MCF 10A (cell line): ENCODE data around the gene CYB561D2. TPM values are rescaled to one million over a fixed set of nuclear protein-coding genes. Genes with fewer than 3 reads are reported as not detected.

ENCODE experiments used
- BruUV-seq: library from RNA; stranded (reverse); fragments of 400-500 nt; replicated peaks from 2 replicates; lab custom pipeline; 2021; lab: Mats Ljungman, UMichigan
- CTCF ChIA-PET: fragments of 300-600 bp; sonication (Branson Sonifier 250); formaldehyde crosslinking; extraction: SDS; loops from one replicate; lab custom pipeline; 2021; ENCODE audit warnings: antibody characterized with exemption, inconsistent platforms; lab: Yijun Ruan, JAX
- POLR2A ChIA-PET: fragments of 300-600, 350-650 bp; sonication (Branson Sonifier 250); formaldehyde crosslinking; extraction: SDS; loops from one replicate; lab custom pipeline; 2020; ENCODE audit warnings: antibody characterized with exemption, inconsistent platforms; lab: Yijun Ruan, JAX
- DNase-seq: peaks from one replicate; pipeline ENCODE4 v3.0.0-alpha.2; 2018; ENCODE audit not compliant: unreplicated experiment
- H3K27ac Mint-ChIP-seq: one replicate; pipeline ENCODE4 v1.8.0; 2022; ENCODE audit warnings: mild to moderate bottlenecking, low read depth, mixed read lengths; ENCODE audit not compliant: unreplicated experiment
- H3K27me3 Mint-ChIP-seq: one replicate; pipeline ENCODE4 v1.8.0; 2022; ENCODE audit warnings: mixed read lengths; ENCODE audit not compliant: insufficient read depth, unreplicated experiment
- H3K36me3 Mint-ChIP-seq: one replicate; pipeline ENCODE4 v1.8.0; 2022; ENCODE audit warnings: mild to moderate bottlenecking, moderate library complexity, mixed read lengths; ENCODE audit not compliant: insufficient read depth, unreplicated experiment
- H3K4me1 Mint-ChIP-seq: one replicate; pipeline ENCODE4 v1.8.0; 2022; ENCODE audit warnings: mixed read lengths; ENCODE audit not compliant: insufficient read depth, unreplicated experiment
- H3K4me3 Mint-ChIP-seq: one replicate; pipeline ENCODE4 v1.8.0; 2022; ENCODE audit warnings: mild to moderate bottlenecking, moderate library complexity, mixed read lengths; ENCODE audit not compliant: unreplicated experiment
- H3K9me3 Mint-ChIP-seq: one replicate; pipeline ENCODE4 v1.8.0; 2022; ENCODE audit warnings: mixed read lengths; ENCODE audit not compliant: unreplicated experiment
- CTCF ChIP-seq: fragments of 200-600 bp; IDR thresholded peaks from one replicate; pipeline ENCODE4 v1.8.0; 2022; ENCODE audit warnings: antibody characterized with exemption, mild to moderate bottlenecking; ENCODE audit not compliant: unreplicated experiment
- intact Hi-C: fragments of 100-400 bp; cut with micrococcal nuclease; formaldehyde crosslinking; loops from 2 replicates; pipeline ENCODE4 v1.14.1; 2022
- total RNA-seq: library from RNA; stranded (reverse); gene quantifications from 2 replicates; pipeline ENCODE4 v1.2.3, GENCODE V29; 2022

The CYB561D2 gene
- total RNA-seq, 1 experiment from 2014 or later, result 24.1 TPM

GRCh38 chr3:50325113-50325480 is 25.6 kb upstream of the CYB561D2 start:
- CTCF ChIA-PET, result interaction anchor here (0.6 to 3.9 kb wide), 16 partner anchors 10 to 111 kb away, joined by 3 to 38 read pairs (median 10); partner anchors contain the start of genes HYAL1, HYAL3, IFRD2 and LSMEM2
- no peak for TF ChIP-seq CTCF
- no TSS peak for BruUV-seq
- Mint-ChIP-seq H3K9me3 (no peaks in the 10 kb centered on the region), H3K4me1 (no peaks in the 10 kb centered on the region), H3K27me3 (no peaks in the 10 kb centered on the region), H3K4me3 (no peak overlapping the region), H3K27ac (no peak overlapping the region), H3K36me3 (peaks cover 17% of the 10 kb centered on the region)
- no peak for DNase-seq
- intact Hi-C loops, result no loop called here
- POLR2A ChIA-PET, result interaction anchor here (1.3 to 5.0 kb wide), 2 partner anchors 24 to 33 kb away, joined by 3 to 22 read pairs; partner anchors contain the start of gene IFRD2

- TF ChIP-seq CTCF, result no peak
- no TSS peak for BruUV-seq
- Mint-ChIP-seq H3K27ac (no peak overlapping the region), H3K9me3 (no peaks in the 10 kb centered on the region), H3K27me3 (no peaks in the 10 kb centered on the region), H3K36me3 (peaks cover 17% of the 10 kb centered on the region), H3K4me1 (no peaks in the 10 kb centered on the region), H3K4me3 (no peak overlapping the region)
- CTCF ChIA-PET, result interaction anchor here (0.7 to 3.9 kb wide), 8 partner anchors 11 to 66 kb away, joined by 3 to 38 read pairs (median 10); partner anchors contain the start of genes IFRD2 and SEMA3B
- intact Hi-C loops, result no loop called here
- POLR2A ChIA-PET, result interaction anchor here (0.9 to 1.2 kb wide), 3 partner anchors 9 to 36 kb away, joined by 3 to 4 read pairs (median 3); no protein-coding TSS in a partner anchor
- DNase-seq, result no peak
Observed at GRCh38 chr3:50325497-50326181, 25.0 kb upstream of the CYB561D2 start.

GRCh38 chr3:50326182-50326541 is 24.5 kb upstream of the CYB561D2 start:
- Mint-ChIP-seq H3K4me1 (no peaks in the 10 kb centered on the region), H3K4me3 (no peak overlapping the region), H3K36me3 (peaks cover 17% of the 10 kb centered on the region), H3K27ac (no peak overlapping the region), H3K9me3 (no peaks in the 10 kb centered on the region), H3K27me3 (no peaks in the 10 kb centered on the region)
- BruUV-seq, result no TSS peak
- TF ChIP-seq CTCF, result no peak
- no peak for DNase-seq
- ChIA-PET POLR2A (interaction anchor here (0.9 to 1.2 kb wide), 3 partner anchors 9 to 36 kb away, joined by 3 to 4 read pairs (median 3); no protein-coding TSS in a partner anchor), CTCF (interaction anchor here (0.7 to 1.0 kb wide), 2 partner anchors 21 to 56 kb away, joined by 3 to 5 read pairs; no protein-coding TSS in a partner anchor)
- intact Hi-C loops, result no loop called here

GRCh38 chr3:50327129-50327528 is 23.5 kb upstream of the CYB561D2 start:
- no peak for DNase-seq
- Mint-ChIP-seq H3K27ac (peak overlapping the region; percentile 90), H3K36me3 (peaks cover 23% of the 10 kb centered on the region), H3K9me3 (no peaks in the 10 kb centered on the region), H3K4me3 (peak overlapping the region; percentile 86), H3K27me3 (no peaks in the 10 kb centered on the region), H3K4me1 (no peaks in the 10 kb centered on the region)
- ChIA-PET CTCF (interaction anchor here (0.7 to 1.8 kb wide), 4 partner anchors 9 to 50 kb away, joined by 3 to 5 read pairs (median 4); no protein-coding TSS in a partner anchor), POLR2A (interaction anchor here (1.0 to 3.3 kb wide), 10 partner anchors 8 to 92 kb away, joined by 3 to 58 read pairs (median 14); partner anchors contain the start of genes CYB561D2, GNAI2, HYAL3 and IFRD2)
- intact Hi-C loops, result no loop called here
- BruUV-seq, result no TSS peak
- no peak for TF ChIP-seq CTCF
